HG03280 (cell line): ENCODE results near the gene NRXN3.
"Not testable (repeated sequence)": the region's sequence is repeated elsewhere in the genome, so short reads cannot be mapped to it uniquely, and the experiment has no call there.

ENCODE experiments used
- ATAC-seq: cut with Tn5 transposase; IDR thresholded peaks from one replicate; pipeline ENCODE4 v1.9.1; 2021; ENCODE audit warnings: mild to moderate bottlenecking, moderate library complexity; ENCODE audit not compliant: unreplicated experiment

Gene NRXN3

DNA sequence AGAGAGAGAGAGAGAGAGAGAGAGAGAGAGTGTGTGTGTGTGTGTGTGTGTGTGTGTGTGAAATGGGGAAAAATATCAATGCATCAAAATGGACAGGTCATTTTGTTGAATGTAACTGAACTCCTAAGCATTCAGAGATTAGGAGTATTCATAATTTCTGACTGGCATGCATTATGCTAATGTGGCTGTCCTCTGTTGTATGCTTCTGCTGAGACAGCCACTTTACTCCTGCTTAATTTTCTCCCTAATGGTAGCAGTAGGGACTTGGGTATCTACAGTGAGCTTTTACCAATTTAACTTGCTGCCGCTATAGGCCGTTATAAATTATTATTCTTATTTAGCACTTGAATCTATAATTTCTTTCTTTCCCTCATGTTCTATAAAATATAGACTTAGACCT is 924.8 kb downstream of the NRXN3 start:
- ATAC-seq = no peak

GRCh38 chr14:79096811-79097210 is 926.6 kb downstream of the NRXN3 start:
- ATAC-seq = no peak

- ATAC-seq = no peak
Observed at GRCh38 chr14:79098324-79098723, 928.2 kb downstream of the NRXN3 start.

- no peak for ATAC-seq
Observed at GRCh38 chr14:79100578-79100977, 930.4 kb downstream of the NRXN3 start.

DNA sequence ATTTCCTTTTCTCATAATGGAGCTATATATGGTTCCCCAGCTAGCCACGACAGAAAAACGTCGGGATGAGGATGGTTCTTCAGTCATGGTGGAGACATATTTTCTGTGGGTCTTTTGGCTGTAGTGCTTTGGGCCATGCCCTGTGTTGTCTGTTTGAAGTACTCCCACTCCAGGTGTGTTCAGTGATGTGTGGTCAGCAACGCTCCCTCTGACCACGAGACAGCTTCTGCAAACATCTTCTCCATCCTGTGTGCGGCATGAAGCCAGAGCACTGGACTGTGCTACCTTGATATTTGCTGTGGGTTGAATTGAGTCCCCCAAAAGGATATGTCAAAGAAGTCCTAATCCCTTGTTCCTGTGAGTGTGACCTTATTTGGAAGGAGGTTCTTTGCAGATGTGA is 931.2 kb downstream of the NRXN3 start:
- no peak for ATAC-seq

DNA sequence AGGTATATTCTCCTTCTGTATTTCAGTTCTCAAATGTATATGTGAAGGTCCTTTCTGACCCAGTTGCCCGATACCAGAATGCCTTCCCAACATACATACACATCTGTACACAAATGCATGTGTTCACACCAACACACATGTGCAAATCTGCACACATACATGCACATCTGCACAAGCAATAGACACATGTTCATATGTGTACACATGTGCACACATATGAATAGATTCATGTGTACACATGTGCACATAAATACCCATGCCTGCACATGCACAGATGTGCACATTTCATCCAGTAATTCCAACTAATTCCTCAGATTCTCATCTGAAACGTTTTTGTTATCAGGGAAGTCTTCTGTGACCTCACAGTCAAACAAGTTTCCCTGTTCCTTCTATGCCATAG is 933.6 kb downstream of the NRXN3 start:
- no peak for ATAC-seq

DNA sequence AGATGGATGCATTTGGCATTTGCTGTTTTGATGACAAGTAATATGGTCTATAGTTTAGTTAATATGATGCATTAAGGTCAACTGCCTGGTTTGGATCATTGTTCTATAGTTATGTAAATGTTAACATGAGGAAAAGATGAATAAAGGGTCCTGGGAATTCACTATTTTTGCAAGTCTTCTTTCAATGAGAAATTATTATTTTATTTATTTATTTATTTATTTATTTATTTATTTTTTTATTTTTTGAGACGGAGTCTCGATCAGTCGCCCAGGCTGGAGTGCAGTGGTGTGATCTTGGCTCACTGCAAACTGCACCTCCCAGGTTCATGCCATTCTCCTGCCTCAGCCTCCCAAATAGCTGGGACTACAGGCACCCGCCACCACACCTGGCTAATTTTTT is 940.4 kb downstream of the NRXN3 start:
- ATAC-seq = not testable (repeated sequence)

- ATAC-seq = no peak
Observed at GRCh38 chr14:79111987-79112501, 941.9 kb downstream of the NRXN3 start.

GRCh38 chr14:79117561-79117960 is 947.4 kb downstream of the NRXN3 start:
- no peak for ATAC-seq

- no peak for ATAC-seq
Observed at GRCh38 chr14:79118291-79118690, 948.1 kb downstream of the NRXN3 start.

DNA sequence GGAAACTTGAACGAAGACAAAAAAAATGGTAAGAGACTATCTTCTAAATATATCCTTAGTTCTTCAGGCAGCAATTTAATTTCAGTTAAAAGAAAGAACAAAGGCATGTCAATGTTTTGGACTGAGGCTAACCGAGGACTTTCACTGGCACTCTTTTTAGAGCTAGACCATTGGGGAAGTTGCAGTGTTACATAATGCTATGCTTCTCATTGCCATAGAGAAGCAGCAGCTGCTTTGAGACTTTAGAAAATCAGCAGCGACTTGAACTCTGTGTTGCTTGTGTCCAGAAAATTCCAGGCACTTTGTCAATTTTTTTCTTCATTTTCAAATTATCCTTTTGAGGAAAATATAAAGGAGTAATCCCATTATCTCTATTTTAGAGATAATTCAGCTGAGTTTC is 964.2 kb downstream of the NRXN3 start:
- no peak for ATAC-seq

- ATAC-seq = no peak
Observed at GRCh38 chr14:79136071-79137044, 966.2 kb downstream of the NRXN3 start.

- ATAC-seq = no peak
Observed at GRCh38 chr14:79137045-79137430, 966.9 kb downstream of the NRXN3 start.

DNA sequence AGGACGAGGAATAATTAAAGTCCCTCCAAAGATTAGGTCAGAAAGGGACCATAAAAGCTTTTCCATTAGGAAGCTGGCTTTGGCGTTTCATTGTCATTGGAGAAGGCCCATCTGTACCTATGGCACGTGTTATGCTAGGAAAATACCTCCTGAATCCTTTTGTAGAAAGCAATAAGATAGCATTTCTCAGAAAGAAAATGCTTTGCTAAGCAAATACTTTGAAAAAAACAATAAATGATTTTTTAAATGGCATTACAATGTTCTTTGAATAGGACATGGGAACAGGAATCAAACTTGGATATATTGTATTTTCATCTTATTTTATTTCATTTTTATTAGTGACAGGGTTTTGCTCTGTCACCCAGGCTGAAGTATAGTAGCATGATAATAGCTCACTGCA is 967.7 kb downstream of the NRXN3 start:
- ATAC-seq = no peak

- ATAC-seq = no peak
Observed at GRCh38 chr14:79144896-79145295, 974.7 kb downstream of the NRXN3 start.

- ATAC-seq = no peak
Observed at GRCh38 chr14:79150226-79150625, 980.1 kb downstream of the NRXN3 start.

DNA sequence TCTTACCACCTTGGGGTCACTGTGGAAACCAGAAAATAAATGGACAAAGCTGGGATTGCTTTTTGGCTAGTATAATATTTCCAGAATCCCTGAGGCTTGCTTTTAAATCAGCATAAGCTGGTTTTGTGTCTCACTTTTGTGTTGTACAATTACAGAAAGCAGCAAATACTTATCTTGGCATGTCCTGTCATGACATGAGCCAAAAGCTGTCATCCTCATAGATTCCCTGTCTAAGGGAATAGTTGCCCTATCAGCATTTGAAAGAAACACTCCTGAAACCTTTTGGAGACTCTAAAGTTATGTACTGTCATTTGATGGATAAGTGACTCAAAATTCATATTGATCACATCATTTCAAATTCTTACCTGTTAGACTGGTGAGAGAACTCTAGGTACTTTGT is 987.2 kb downstream of the NRXN3 start:
- ATAC-seq = no peak

- no peak for ATAC-seq
Observed at GRCh38 chr14:79161571-79161970, 991.4 kb downstream of the NRXN3 start.

DNA sequence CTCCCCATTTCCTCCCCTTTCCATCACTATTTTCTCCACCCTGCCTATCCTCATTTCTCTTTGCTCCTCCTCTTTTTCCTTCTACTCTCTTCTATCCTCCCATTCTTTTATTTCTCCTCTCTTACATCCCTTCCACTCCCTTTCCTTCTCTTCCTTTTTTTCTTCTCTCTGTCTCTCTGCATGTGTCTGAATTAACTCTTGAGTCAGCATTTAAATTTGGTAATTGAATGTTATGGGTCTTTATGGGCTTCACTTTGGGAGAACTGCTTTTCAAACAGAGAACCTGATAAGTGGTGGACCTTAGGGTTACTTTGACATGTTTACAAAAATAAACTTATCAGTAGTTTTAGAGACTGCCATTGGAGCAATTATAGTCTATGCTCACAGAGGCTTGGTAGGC is 992.7 kb downstream of the NRXN3 start:
- ATAC-seq = no peak

GRCh38 chr14:79165471-79166090 is 995.4 kb downstream of the NRXN3 start:
- no peak for ATAC-seq

- no peak for ATAC-seq
Observed at GRCh38 chr14:79166171-79166570, 996.0 kb downstream of the NRXN3 start.

DNA sequence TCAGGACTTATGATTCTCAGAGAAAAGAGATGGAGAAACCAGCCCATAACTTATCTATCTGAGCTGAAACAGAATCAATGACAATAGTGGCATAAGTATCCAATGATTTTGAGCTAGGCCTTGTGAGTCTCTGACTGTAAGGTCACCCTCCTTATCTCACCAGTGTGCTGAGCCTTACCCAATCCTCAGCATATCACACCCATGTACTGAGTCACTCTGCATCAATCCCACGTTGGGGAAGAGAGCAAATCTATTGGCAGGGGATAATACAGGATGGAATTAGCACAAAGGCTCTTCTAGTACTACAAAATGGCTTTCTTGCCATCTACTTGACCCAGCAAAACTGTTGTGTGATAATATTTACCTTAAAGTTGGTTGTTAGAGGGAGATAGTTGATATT is 997.8 kb downstream of the NRXN3 start:
- no peak for ATAC-seq
